GM18526 (cell line): Measurements from ENCODE around the gene EFCAB6.

Source experiments
- POLR2A ChIP-seq: IDR thresholded peaks from 3 replicates; pipeline ENCODE4 v1.6.1; 2011; ENCODE audit not compliant: insufficient read length; ENCODE audit errors: extremely low read depth

Gene EFCAB6

GRCh38 chr22:43482318-43482625 lies 329.8 kb downstream of the EFCAB6 start:
- TF ChIP-seq POLR2A, result no peak

- no peak for TF ChIP-seq POLR2A
These were observed 330.4 kb downstream of the EFCAB6 start for GRCh38 chr22:43481568-43482317.

GRCh38 chr22:43479962-43480361 lies 332.1 kb downstream of the EFCAB6 start:
- no peak for TF ChIP-seq POLR2A

GRCh38 chr22:43479301-43479950 lies 332.7 kb downstream of the EFCAB6 start:
- no peak for TF ChIP-seq POLR2A
